Fibroblast of gingiva (primary cell): ENCODE measurements around the gene ILK.

Source experiments
- DNase-seq: peaks from one replicate; pipeline ENCODE4 v3.0.0-alpha.2; 2011; ENCODE audit warnings: low read depth

ILK gene

DNA sequence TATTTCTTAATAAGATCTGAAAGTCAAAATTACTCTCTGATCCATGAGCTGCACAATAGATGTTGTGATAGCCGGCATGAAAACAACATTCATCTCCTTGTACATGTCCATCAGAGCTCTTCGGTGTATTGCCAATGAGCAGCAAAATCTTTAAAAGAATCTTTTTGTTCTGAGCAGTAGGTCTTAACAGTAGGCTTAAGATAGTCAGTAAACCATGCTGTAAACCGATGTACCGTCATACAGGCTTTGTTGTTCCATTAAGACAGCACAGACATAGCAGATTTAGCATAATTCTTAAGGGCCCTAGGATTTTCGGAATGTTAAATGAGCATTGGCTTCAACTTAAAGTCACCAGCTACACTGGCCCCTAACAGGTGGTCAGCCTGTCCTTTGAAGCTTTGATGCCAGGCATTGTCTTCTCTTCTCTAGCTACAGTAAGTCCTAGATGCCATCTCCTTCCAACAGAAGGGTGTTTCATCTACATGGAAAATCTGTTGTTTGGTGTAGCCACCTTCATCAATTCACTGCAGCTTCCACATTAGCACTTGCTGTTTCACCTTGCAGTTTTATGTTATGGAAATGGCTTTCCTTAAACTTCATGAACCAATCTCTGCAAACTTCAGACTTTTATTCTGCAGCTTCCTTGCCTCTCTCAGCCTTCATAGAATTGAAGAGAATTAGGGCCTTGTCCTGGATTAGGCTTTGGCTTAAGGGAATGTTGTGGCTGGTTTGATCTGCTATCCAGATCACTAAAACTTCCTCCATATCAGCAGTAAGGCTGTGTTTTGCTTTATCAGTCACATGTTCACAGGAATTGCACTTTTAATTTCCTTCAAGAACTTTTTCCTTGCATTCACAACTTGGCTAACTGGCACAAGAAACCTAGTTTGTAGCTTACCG, 28.5 kb upstream of the ILK start:
- no peak for DNase-seq

DNA sequence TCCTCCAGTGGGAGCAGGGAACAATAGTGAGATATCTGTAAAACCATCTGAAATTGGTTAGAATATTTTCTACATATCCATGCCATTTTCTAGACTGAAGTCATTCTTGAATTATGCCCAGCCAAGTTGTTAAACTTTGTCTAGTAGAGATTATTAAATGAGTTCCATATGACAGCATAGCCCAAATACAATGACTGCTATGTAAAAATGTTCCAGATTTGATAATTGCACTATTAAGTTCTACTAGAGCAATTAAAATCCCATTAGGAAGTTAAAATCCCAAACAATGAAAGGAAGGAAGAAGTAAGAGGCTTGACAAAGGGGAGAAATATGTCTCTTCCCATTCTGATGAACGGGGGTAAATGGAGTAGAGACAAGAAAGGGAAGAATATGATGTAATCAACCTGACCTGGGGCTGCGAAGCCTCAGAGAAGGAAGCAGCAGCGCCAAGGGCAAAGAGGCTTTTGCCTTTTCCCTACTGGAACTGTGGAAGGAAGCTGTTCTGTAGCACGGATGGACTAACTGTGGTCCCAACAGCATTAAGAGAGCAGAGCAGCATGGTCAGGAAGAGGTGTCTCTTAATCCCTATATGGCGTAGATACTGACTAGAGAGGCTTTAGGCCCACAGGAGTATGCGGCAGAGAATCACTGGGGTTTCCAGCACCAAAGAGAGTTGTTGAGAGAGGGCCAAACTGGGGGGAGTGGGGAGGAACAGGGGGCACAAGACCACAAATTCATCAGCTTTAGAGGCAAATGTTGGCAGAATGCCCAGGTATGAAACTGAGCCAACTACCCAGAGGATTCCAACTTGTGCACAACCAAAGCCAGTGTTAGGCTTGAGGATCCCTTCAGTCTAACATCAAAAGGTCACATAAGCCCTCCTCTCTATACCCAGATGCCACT, 26.9 kb upstream of the ILK start:
- peak; percentile 79 for DNase-seq

DNA sequence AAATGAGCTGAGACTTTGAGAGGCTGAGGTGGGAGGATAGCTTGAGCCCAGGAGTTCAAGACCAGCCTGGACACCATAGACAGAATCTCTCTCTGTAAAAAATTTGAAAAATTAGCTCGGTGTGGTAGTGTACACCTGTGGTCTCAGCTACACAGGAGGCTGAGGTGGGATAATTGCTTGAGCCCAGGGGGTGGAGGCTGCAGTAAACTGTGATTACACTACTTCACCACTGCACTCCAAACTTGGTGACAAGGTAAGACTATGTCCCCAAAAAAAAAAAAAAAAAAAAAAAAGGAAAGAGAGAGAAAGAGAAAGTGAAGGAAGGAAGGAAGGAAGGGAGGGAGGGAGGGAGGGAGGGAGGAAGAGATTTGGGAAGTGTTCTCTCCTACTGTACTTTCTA, 25.4 kb upstream of the ILK start:
- DNase-seq = no peak

DNA sequence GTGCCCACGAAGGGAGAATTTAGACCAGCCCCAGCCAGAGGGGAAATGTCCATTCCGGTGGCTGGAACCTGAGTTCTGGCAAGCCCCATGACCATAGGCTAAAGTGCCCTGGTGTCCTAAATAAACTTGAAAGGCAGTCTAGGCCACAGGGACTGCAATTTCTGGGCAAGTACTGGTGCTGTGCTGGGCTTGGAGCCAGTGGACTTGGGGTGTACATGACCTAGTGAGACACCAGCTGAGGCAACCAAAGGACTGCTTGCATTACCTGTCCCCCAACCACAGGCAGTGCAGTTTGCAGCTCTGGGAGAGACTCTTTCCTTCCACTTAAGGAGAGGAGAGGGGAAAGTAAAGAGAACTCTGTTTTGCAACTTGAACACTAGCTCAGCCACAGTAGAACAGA, 23.9 kb upstream of the ILK start:
- no peak for DNase-seq

DNA sequence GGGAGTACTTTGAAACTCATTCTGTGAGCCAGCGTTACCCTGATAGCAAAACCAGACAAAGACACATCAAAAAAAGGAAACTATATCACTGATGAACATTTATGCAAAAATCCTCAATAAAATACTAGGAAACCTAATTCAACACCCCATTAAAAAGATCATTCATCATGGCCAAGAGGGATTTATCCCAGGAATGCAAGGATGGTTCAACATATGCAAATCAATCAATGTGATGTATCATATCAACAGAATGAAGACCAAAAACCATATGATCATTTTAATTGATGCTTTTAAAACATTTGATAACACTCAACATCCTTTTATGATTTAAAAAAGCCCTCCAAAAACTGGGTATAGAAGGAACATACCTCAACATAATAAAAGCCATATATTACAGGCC, 20.0 kb upstream of the ILK start:
- no peak for DNase-seq

DNA sequence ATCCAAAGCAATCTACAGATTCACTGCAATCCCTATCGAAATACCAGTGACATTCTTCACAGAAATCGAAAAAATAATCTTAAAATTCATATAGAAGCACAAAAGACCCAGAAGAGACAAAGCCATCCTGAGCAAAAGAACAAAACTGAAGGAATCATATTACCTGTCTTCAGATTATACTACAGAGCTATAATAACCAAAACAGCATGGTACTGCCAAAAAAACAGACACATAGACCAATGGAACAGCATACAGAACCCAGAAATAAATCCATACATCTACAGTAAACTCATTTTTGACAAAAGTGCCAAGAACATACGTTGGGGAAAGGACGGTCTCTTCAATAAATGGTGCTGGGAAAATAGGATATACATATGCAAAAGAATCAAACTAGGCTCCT, 19.0 kb upstream of the ILK start:
- DNase-seq = no peak

DNA sequence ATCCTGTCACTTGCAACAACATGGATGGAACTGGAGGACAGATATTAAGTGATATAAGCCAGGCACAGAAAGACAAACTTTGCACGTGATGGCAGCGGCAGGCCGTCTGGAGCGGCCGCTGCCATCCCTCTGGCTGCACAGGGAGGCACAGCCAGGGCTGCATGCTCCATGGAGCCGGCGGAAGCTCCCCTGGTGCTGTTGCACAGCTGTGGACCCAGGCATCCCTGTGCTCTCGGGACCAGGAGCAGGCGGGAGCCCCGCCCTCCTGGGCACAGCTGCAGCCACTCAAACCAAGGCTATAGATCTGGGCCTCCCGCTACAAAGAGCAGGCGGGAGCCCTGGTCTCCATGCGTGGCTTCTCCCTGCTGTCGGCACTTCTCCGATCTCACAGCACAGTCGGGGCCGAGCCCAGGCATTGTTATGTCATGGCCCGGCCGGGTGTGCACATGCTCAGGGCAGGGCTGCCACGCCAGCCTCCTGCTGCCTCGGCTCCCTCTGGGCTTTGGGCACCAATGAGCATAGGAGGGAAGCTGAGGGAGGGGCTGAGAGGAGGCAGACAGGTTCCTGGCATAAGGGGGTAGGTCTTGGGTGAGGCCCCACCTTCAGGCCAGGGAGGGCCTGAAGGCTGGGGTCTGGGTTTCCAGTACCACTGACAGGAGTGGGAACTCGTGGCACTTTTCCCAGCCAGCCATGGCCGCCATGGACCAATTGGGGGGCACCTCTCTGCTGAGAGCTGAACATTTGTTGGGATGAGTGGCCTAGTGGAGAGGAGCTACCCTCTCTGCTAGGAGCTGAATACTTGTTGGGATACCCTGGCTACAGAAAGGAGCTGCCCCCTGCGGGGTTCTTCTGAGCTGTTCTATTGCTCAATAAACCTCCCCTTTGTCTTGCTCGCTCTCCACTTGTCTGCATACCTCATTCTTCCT, 16.9 kb upstream of the ILK start:
- no peak for DNase-seq

DNA sequence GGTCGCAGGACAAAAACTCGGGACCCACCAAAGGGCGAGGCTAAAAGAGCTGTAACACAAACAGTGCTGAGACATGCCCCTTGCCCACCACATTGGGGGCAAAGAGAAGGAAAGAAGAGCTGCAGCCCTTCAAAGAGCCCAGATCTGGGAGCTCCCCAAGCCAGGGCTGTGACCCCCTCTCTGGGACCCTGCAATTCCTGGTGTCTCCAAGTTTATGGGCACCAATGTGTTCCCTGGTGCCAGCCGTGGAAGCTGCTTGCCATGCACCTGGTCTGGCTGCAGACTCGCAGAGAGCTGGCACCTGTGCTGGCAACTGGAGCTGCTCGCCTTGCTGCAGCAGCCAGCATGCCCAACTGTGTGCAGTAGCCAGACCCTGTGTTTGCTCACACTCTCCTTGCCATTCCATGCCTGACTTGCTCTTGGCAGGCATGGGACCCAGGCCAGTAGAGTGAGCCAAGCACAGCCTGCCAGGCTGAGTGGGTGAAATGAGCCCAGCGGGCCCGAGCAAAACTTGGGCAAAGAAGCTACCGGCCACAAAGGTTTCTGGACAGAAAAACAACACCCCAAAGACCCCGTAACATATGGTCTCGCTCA, 16.1 kb upstream of the ILK start:
- DNase-seq = no peak

DNA sequence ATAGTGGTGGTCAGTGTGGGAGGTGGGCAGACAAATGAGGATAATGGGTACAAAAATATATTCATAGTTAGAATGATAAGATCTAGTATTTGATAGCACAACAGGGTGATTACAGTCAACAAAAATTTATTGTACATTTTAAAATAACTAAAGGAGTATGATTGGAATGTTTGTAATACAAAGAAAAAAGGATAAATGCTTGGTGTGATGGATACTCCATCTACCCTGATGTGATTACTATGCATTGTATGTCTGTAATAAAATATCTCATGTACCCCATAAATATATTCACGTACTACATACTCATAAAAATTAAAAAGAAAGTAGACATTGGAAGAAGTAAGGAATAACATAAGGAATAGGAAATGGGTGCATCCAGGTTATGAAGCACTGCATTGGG, 15.6 kb upstream of the ILK start:
- DNase-seq = no peak

DNA sequence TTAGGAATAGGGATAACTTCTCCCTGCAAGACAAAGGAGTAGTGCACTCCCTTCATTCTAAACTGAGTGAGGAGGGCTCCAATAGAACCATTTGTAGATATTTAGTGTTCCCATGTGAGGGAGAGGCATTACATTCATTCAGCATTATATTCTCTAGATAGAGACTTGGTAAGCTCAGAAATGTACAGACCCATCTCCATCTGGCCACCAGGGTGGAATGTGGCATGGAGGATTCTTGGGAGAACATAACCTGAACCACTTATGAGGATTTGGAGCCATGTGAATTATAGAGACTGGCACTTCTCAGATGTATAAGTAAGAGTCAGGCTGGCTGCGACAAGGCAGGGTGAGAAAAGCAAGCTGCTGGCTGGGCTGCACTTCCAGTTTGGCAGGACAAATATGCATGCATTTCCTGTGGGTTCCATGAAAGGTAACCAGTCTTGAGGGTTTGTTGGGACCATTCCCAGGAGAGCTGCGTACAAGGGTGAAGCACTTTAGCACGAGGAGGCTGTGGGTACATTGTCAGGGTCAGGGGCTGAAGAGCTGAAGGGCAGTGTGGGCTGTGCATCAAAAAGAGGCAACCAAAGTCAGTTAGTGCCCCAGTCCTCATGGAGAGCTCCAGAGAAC, 9.3 kb upstream of the ILK start:
- DNase-seq = no peak

DNA sequence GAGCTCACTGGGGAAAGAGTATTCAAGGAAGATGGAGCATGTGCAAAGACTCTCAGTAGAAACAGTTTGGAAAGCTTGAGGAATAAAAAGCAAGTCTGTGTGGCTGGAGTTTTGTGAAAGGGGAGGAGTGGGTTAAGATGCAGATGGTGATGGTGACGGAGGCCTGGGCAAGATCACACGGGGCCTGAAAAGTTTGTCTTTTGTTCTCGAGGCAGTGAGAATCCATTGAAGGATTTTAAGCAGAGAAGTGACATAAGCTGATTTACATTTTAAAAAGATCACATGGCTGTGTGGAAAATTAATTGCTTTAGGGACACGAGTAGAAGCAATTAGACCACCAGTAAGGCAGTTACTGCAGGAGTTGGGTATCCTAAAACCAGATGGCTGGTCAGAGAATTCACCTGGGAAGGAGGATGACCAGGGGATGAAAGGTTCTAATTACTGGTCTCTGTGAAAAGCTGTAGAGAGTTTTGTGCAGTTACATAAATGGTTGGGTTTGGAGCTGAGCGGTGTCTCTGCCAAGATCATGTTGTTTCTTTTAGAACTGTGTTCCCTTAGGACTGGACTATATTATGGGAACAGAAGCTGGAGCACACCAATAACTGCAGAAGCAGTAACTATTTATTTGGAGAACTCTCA, 7.2 kb upstream of the ILK start:
- no peak for DNase-seq

DNA sequence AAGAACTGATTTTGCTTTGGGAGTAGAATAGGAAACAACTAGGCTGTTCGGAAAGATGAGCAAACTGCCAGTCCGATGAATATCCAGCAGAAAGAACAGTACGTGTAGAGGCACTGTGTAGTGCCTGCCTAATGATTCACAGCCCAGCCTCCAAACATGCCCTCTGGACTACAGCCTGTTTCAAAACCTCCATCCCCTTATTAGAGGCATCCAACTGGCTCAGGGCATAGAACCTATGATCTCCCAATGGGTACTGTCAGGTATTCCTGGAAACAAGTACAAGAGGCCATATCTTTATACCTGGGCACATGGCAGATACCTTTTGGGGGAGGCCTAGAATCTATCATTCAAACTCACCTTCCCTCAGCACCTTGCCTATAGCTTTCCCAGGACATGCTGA, 5.0 kb upstream of the ILK start:
- DNase-seq = no peak

DNA sequence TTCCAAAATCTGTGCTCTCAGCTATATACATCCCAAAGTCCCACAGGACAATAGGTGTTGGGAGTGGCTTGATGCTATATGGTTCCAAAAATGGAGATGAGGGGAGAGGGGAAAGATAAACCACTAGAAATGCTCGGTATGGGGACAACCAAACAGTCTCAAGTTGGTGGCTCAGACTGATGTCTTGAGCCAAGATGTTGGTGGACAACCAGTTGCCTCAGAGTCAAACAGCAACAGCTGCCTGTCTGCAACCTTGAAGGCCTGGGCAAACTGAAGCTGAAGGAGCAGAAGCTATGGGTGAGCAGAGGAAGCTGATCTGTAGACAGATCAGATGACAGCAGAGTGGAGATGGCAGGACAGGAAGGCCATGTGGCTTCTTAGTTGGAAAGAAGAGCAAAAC, 4.1 kb upstream of the ILK start:
- DNase-seq = no peak

DNA sequence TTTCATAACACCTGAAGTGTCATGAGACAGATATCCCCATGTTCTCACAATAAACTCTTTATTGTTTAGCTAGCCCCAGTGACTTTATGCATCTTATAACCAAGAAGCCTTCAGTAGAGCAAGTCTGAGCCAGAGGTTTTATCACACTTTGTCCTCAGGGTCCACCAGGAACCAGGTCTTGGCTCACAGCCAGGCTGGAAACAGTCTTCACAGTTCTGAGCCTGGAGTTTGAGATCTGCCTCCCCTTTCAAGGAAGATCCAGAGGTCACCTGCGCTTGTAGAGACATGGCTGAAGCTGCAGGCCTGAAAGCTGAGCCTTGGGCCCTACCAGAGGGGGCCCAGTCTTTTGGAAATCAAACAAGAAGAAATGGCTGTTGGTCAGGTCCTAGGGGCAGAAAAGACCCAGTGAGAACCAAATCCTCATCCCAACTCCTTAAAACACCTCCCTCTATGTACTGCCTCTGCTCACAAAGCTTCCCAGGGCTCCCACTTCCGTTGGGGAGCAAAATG, 3.6 kb upstream of the ILK start:
- no peak for DNase-seq

DNA sequence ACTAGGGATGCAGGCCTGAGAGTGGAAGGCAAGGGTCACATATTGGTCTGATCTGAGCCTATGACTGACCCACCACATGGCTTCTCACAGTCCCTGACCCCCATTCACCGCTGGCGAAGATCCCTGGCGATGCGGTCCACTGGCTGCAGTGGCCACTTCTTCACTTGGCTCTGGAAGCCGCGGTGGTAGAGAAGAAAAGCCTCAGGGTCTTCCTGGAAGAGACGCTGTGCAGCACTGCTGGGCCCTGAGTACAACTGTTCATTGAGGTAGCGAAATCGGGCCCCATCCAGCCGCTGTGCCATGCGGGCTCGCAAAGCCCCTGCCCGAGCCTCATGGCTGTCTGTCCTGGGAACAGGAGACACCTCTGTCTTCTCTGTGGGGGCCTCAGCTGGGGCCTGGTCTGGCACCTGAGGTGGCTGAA, 2.5 kb upstream of the ILK start:
- DNase-seq = no peak

DNA sequence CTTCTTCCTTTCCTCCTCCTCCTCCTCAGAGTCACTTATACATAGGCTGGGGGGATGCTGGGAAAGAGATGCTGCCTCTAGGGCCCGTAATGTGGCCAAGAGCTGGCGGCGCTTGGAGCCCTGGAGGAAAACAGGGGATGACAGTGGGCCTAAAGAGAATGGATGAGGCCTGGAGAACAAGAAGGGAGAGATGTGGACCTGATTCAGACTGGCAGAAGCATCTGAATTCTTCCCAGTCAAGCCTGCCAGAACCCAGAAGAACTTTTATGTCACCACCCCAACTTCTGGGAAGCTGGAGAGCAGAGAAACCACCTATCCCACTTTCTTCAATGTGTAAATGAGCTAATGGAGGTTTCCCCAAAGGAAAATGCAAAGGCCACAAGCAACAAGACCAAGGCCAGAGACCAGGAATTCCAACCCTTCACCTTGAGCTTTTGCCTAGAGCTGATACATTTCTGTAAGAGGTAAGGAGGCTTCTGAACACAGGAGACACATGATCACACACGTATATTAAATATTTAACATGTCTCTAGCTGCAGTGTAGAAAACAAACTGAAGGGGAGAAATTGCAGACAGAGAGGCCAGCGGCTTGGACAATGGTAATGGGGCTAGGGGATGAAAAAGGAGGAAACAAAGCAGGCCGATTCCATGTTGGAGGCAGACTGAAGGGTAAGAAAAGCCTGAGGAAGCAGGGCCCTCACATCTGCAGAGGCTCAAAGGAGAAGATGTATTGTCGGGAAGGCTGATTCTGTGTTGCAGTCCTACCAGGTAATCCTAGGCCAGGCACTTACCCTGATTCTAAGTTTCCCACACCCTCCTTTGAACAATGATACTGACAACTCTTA, 1.3 kb upstream of the ILK start:
- no peak for DNase-seq

DNA sequence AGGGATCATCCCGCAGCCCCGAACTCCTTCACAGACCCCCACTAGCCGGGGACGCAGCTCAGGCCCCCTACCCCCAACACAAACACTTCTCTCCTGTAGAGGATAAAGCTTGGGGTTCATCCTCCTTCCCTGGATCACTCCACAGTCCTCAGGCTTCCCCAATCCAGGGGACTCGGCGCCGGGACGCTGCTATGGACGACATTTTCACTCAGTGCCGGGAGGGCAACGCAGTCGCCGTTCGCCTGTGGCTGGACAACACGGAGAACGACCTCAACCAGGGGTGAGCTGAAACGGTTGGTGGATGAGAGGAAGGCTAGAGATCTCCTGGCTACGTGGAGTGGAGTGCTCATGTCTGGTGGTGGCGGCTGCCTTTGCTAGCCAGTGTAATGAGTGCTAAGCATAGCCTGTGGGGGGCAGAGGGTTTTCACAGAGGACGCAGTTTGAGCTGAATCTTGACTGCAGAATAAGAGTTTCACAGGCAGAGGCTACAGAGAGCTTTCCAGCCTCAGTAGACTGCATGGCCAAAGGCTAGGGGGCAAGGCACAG, 580 bp downstream of the ILK start:
- peak; percentile 62 for DNase-seq

DNA sequence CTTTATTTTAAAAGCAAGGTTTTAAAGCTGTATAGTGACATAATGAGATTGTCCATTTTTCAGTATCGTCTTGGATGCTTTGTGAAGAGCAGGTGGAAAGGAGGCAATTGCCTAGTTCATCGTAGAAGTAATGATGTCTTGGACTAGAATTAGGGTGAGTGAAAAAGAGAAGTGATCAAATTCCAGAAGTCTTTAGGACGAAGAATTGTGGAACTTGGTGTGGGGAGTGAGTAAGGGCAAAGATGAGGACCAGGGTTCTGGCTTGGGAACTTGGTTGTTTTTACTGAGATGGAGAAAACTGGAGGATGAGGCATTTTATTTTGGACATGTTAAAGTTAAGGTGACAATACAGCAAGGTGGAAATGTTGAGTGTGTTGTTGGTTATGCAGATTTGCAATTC, 1.2 kb downstream of the ILK start:
- DNase-seq = no peak

DNA sequence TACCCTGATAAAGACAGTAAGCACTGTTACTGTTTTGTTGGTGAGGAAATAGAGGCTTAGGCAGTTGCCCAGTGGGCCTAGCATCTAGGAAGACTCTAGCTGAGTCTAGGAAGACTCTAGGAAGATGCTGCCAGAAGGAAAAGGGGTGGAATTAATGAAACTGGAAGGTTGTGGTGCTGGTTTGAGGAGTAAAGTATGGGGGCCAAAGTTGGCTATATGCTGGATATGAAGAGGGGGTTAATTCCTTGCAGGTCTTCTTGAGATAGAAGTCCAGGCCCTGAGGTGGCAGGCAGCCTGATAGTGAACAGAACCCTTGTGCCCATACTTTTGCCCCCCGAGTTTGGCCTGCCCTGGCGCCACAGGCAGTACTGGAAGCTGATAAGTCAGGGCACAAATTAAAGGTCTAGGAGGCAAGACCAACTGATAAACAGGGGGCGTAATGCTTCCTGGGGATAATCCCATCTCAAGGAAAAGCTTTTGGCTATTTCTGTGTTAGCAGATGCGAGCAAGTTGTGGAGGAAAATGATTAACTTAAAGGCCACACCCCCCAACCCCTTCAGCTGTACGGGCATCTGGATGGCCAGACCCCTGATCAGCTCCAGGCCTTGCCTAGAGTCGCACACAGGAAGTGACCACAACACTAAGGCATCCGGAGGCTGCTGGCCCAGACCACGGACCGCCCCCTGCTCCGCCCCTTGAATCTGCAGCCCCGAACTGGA, 3.1 kb downstream of the ILK start:
- peak; percentile 90 for DNase-seq
